Osteoblast (primary cell): ENCODE data around the gene SSR1. TPM values are rescaled to one million over a fixed set of nuclear protein-coding genes. Genes with fewer than 3 reads are reported as not detected.
"Not testable (repeated sequence)": the region's sequence is repeated elsewhere in the genome, so short reads cannot be mapped to it uniquely, and the experiment has no call there.

Experiments used
- DNase-seq: peaks from one replicate; pipeline ENCODE4 v3.0.0; 2011; ENCODE audit warnings: low spot score, mixed read lengths; ENCODE audit not compliant: insufficient read length; ENCODE audit errors: missing footprints
- H2AFZ ChIP-seq: 2 replicates; pipeline ENCODE4 v1.6.0; 2011; ENCODE audit warnings: mild to moderate bottlenecking, low read length
- H3K27ac ChIP-seq: 2 replicates; pipeline ENCODE4 v1.5.1; 2011; ENCODE audit warnings: mild to moderate bottlenecking, low read depth, low read length, moderate library complexity
- H3K27me3 ChIP-seq: 2 replicates; pipeline ENCODE4 v1.6.0; 2012; ENCODE audit warnings: mild to moderate bottlenecking, control low read depth, inconsistent platforms, low read length, moderate library complexity; ENCODE audit not compliant: insufficient read depth
- H3K36me3 ChIP-seq: 2 replicates; pipeline ENCODE4 v1.5.1; 2011; ENCODE audit warnings: mild to moderate bottlenecking, low read length, control low read depth, moderate library complexity; ENCODE audit not compliant: insufficient read depth
- H3K4me1 ChIP-seq: 2 replicates; pipeline ENCODE4 v1.5.1; 2011; ENCODE audit warnings: mild to moderate bottlenecking, low read length, control low read depth, moderate library complexity; ENCODE audit not compliant: insufficient read depth
- H3K4me2 ChIP-seq: 2 replicates; pipeline ENCODE4 v1.6.0; 2011; ENCODE audit warnings: mild to moderate bottlenecking, low read length; ENCODE audit not compliant: insufficient read depth
- H3K4me3 ChIP-seq: fragments of 200-600 bp; sonication (generic); 3 replicates; pipeline ENCODE4 v1.5.1; 2012; ENCODE audit warnings: mild to moderate bottlenecking, low read length, inconsistent platforms; ENCODE audit not compliant: insufficient read depth
- H3K79me2 ChIP-seq: 2 replicates; pipeline ENCODE4 v1.6.0; 2012; ENCODE audit warnings: mild to moderate bottlenecking, low read length, control low read depth, inconsistent platforms; ENCODE audit not compliant: insufficient read depth
- H3K9me3 ChIP-seq: 2 replicates; pipeline ENCODE4 v1.5.1; 2011; ENCODE audit warnings: low read depth, low read length, control low read depth
- H4K20me1 ChIP-seq: 2 replicates; pipeline ENCODE4 v1.6.0; 2012; ENCODE audit warnings: mild to moderate bottlenecking, low read length, control low read depth; ENCODE audit not compliant: insufficient read depth
- total RNA-seq: library from RNA; depleted of rRNA; stranded (reverse); fragments of >200 nt; gene quantifications from 2 replicates; pipeline ENCODE4 v1.2.3, GENCODE V29; 2012
- TF ChIP-seq, protein P1 (sequence below): IDR thresholded peaks from 2 replicates; pipeline ENCODE4 v1.5.1; 2011; ENCODE audit warnings: mild to moderate bottlenecking, low read depth, low read length, moderate library complexity; ENCODE audit errors: extremely low read depth

SSR1 gene
- 89.4 and 108 TPM in 2 replicates for total RNA-seq

DNA sequence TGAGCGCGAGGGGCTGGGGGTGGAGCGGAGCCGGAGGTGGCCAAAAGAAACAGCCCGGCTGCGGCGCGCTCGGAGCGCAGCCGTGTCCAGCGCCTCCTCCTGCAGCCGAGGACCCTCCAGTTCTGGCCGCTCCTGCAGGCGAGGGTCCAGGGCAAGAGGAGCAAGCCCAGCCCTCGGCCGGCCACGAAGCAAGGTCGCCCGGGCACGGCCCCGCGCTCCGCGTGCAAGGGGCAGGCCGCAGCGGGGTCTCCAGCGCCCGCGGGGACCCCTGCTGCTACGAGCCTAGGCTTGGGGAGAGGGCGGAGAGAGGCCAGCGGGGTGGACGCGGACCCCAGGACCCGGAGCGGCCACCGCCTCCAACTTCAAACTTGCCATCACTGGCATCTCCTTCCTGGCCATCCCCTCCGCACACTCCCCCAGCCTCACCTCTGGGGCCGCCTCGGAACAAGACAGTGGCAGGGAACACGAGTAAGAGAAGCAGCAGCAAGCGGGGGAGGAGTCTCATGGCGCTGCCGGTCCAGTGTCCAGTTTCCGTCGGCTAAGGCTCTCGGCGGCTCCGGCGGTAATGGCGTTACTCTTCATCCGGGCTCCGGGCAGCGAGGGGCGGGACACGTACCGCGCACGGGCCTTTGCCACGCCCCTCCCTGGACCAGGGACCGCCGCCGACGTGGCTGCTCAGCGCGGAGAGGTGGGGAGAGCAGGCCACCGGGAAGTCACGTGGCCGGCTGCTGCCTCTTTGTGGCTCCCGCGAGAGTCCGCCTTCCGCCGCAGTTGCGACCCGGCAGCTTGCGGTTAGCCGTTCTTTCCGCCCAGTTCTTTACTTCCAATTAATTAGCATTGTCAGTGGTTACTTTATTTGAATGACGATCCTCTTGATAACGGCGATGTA, at the start of gene SSR1:
TSS of gene SSR1 (minus strand) at position 584 of the 889 bp plus-strand sequence. CDS start at position 505, 79 bp downstream.
- Histone ChIP-seq H4K20me1 (peaks cover 8% of the 10 kb centered on the region), H3K4me2 (peak within 1 kb of the TSS; percentile 94), H3K27ac (peak within 1 kb of the TSS; percentile 87), H3K36me3 (peaks cover 21% of the 10 kb centered on the region), H3K9me3 (no peaks in the 10 kb centered on the region), H3K27me3 (no peaks in the 10 kb centered on the region), H2AFZ (peak within 1 kb of the TSS; percentile 95), H3K4me1 (peaks cover 11% of the 10 kb centered on the region), H3K79me2 (peaks cover 51% of the 10 kb centered on the region), H3K4me3 (peak within 1 kb of the TSS; percentile 99)
- TF ChIP-seq, protein P1, sequence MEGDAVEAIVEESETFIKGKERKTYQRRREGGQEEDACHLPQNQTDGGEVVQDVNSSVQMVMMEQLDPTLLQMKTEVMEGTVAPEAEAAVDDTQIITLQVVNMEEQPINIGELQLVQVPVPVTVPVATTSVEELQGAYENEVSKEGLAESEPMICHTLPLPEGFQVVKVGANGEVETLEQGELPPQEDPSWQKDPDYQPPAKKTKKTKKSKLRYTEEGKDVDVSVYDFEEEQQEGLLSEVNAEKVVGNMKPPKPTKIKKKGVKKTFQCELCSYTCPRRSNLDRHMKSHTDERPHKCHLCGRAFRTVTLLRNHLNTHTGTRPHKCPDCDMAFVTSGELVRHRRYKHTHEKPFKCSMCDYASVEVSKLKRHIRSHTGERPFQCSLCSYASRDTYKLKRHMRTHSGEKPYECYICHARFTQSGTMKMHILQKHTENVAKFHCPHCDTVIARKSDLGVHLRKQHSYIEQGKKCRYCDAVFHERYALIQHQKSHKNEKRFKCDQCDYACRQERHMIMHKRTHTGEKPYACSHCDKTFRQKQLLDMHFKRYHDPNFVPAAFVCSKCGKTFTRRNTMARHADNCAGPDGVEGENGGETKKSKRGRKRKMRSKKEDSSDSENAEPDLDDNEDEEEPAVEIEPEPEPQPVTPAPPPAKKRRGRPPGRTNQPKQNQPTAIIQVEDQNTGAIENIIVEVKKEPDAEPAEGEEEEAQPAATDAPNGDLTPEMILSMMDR = no peak
- DNase-seq = peak; percentile 100

GRCh38 chr6:7351916-7352315, 38.9 kb upstream of the SSR1 start:
- H2AFZ ChIP-seq, H3K4me2 ChIP-seq: not testable (repeated sequence)

DNA sequence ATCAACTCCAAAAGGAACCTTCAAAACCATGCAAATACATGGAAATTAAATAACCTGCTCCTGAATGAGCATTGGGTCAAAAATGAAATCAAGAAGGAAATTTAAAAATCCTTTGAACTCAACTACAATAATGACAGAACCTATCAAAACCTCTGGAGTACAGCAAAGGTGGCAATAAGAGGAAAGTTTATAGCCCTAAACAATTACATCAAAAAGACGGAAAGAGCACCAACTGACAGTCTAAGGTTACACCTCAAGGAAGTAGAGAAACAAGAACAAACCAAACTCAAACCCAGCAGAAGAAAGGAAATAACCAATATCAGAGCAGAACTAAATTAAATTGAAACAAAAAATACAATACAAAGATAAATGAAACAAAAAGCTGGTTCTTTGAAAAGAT, 37.6 kb upstream of the SSR1 start:
- H3K4me1 ChIP-seq, H3K27me3 ChIP-seq: not testable (repeated sequence)

More at GRCh38 chr6:7351916-7352315, 38.9 kb upstream of the SSR1 start:
- H3K9me3 ChIP-seq, H3K4me3 ChIP-seq, H4K20me1 ChIP-seq, H3K27me3 ChIP-seq, H3K79me2 ChIP-seq, DNase-seq, H3K36me3 ChIP-seq, H3K4me1 ChIP-seq, H3K27ac ChIP-seq: not testable (repeated sequence)

DNA sequence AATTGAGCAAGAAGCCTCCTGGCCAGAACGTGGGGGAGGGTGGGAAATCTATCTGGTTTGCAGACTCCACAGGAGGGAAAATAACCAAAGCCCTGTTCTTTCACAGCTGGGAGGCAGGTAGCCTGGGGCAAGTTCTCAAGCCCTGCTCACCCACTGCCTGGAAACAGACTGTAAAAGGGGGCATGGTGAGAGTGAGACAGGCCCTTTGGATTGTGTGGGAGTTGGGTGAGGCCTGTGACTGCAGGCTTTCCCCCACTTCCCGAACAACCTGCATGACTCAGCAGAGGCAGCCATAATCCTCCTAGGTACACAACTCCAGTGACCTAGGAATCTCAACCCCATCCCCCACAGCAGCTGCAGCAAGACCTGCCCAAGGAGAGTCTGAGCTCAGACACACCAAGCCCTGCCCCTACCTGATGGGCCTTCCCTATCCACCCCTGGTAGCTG, 34.6 kb upstream of the SSR1 start:
- not testable (repeated sequence) for H3K4me1 ChIP-seq, H2AFZ ChIP-seq, DNase-seq, H4K20me1 ChIP-seq, H3K4me2 ChIP-seq, H3K27ac ChIP-seq, H3K79me2 ChIP-seq, H3K4me3 ChIP-seq, H3K36me3 ChIP-seq, H3K9me3 ChIP-seq, H3K27me3 ChIP-seq

More for the DNA sequence above, 37.6 kb upstream of the SSR1 start:
- H4K20me1 ChIP-seq, H2AFZ ChIP-seq, H3K9me3 ChIP-seq, H3K36me3 ChIP-seq, H3K27ac ChIP-seq, H3K4me2 ChIP-seq, DNase-seq, H3K4me3 ChIP-seq, H3K79me2 ChIP-seq: not testable (repeated sequence)

DNA sequence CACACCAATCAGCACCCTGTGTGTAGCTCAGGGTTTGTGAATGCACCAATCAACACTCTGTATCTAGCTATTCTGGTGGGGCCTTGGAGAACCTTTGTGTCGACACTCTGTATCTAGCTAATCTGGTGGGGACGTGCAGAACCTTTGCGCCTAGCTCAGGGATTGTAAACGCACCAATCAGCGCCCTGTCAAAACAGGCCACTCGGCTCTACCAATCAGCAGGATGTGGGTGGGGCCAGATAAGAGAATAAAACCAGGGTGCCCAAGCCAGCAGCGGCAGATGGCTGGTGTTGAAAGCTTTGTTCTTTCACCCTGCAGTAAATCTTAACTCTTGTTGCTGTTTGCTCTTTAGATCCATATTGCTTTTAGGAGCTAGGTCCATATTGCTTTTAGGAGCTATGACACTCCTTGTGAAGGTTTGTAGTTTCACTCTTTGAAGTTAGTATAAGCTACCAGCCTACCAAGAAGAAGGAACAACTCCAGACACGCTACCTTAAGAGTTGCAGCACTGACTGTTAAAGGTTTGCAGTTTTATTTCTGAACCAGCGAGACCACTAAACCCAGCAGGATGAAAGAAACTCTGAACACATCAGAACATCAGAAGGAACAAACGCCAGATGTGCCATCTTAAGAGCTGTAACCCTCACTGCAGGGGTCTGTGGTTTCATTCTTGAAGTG, 31.9 kb upstream of the SSR1 start:
- H3K4me3 ChIP-seq, H2AFZ ChIP-seq, H3K4me1 ChIP-seq, H3K36me3 ChIP-seq, H3K4me2 ChIP-seq, H3K27ac ChIP-seq, DNase-seq, H3K9me3 ChIP-seq, H3K79me2 ChIP-seq, H3K27me3 ChIP-seq, H4K20me1 ChIP-seq: not testable (repeated sequence)
